GM18870 (cell line): Measurements from ENCODE around the gene SOX13.
"Not testable (repeated sequence)": the region's sequence is repeated elsewhere in the genome, so short reads cannot be mapped to it uniquely, and the experiment has no call there.

Experiments
- ATAC-seq: cut with Tn5 transposase; IDR thresholded peaks from one replicate; pipeline ENCODE4 v1.9.1; 2021; ENCODE audit warnings: moderate library complexity; ENCODE audit not compliant: unreplicated experiment

The SOX13 gene

GRCh38 chr1:204072931-204073836 is at the start of gene SOX13:
TSS of gene SOX13 (plus strand) at chr1:204073115. CDS start at chr1:204112916, 39,801 bp downstream.
- ATAC-seq, result no peak

DNA sequence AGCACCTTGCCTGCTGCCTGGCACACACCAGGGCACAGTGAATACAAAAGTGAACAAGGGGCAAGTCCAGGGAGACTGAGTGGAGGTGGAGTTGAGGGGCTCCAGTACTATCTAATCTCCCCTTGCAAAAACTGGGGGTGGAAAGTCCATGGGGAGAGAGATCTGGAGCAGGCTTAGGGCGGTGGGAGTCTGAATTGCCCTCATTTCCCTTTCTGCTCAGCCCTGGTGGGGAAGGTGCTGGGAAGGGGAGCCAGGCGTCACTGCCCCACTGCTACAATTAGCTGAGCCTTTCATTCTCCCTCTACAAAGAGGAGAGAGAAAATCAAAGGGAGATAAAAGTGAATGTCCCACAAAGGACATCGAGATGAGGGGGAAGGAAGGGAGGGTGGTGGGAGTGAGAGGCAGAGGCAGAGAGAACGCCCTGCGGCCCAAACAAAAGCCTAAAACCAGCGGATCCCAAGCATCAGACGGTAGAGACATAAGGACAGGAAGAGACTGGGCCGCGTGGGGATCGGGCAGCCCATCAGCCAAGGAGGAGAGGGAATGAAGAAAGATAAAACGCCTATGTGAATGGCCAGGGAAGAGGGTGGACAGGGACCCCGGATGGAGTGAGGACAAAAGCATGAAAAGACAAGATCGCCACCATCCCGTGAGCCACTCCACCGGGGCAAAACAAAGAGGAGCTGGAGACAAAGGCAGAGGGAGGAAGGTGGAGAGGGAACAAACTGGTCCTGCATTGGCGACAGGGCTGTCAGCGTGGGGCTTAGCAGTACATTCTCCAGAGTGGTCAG is 46.8 kb upstream of the SOX13 start:
- ATAC-seq, result no peak

DNA sequence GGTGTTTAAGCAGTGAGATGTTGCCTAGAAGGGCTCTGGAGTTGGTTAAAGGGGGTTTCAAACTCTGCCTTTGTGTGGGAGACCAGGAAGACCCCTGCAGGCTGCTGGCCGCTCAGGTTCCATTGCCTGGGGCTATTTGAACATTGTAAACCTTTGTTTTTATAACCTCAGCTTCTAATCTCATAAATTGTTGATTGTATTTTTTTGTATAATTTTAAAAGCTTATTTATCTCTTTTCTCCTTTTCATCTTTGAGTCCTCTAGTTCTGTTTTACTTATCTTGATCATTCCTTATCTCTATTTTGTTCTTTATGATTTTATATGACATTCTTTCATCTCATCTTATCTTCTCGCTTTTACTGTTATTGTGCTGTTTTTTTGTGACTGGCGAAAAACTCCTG is 45.5 kb upstream of the SOX13 start:
- no peak for ATAC-seq

GRCh38 chr1:204029016-204029415 is 43.9 kb upstream of the SOX13 start:
- no peak for ATAC-seq

DNA sequence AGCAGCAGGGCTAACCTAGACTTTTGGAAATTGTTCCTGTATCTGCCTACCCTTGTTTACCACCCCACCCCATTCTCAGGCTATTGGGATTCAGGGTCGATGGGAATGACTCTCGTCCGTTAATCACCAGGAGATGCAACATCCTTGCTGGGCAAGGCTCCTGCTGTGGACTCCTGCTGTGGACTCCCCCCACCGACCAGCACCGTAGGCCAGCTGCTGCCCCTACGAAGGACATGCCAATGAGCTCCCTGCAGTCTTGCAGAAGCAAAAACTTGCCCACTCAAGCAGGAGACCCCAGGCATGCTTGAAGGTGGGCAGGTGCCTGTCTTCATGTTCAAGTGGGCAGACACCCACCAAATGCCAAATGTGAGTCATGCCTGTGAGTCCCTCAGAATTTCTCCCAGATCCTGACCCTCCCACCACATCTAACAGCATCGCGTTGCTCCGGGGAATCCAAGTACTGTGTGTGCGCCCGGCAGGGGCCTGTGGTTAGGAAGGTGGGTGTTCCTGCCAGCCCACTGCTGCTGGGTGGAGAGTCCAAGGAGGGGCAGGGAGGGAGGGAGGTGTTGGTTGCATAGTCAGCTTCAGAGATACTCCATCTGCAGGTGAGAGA is 41.7 kb upstream of the SOX13 start:
- no peak for ATAC-seq

GRCh38 chr1:204032642-204033235 is 40.2 kb upstream of the SOX13 start:
- no peak for ATAC-seq

- no peak for ATAC-seq
Observed at GRCh38 chr1:204033306-204033705, 39.6 kb upstream of the SOX13 start.

- ATAC-seq, result no peak
Observed at GRCh38 chr1:204036882-204037655, 35.8 kb upstream of the SOX13 start.

GRCh38 chr1:204041232-204041767 is 31.6 kb upstream of the SOX13 start:
- no peak for ATAC-seq

GRCh38 chr1:204041803-204042505 is 31.0 kb upstream of the SOX13 start:
- no peak for ATAC-seq

DNA sequence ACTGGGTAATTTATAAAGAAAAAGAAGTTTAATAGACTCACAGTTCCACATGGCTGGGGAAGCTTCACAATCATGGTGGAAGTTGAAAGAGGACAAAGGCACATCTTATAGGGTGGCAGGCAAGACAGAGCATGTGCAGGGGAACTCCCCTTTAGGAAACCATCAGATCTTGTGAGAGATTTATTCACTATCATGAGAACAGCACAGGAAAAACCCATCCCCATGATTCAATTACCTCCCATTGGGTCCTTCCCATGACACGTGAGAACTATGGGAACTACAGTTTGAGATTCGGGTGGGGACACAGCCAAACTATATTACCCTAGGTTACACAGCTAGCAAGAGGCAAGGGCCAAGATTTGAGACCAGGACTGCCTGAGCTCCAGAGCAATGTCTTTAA is 30.4 kb upstream of the SOX13 start:
- no peak for ATAC-seq

GRCh38 chr1:204043680-204044079 is 29.2 kb upstream of the SOX13 start:
- ATAC-seq, result no peak

DNA sequence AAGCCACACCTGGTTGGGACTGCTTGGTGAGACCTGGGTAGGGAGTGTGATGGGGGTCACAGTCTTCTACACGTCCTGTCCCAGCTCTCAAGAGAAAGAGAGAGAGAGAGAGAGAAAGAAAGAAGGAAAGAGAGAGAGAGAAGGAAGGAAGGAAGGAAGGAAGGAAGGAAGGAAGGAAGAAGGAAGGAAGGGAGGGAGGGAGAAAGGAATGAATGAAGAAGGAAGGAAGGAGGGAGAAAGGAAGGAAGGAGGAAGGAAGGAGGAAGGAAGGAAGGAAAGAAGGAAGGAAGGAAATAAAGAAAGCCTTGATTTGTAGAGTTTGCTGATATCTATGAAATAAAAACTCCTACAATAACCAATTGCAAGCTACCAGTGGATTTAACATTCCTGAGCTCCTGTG is 28.5 kb upstream of the SOX13 start:
- no peak for ATAC-seq

DNA sequence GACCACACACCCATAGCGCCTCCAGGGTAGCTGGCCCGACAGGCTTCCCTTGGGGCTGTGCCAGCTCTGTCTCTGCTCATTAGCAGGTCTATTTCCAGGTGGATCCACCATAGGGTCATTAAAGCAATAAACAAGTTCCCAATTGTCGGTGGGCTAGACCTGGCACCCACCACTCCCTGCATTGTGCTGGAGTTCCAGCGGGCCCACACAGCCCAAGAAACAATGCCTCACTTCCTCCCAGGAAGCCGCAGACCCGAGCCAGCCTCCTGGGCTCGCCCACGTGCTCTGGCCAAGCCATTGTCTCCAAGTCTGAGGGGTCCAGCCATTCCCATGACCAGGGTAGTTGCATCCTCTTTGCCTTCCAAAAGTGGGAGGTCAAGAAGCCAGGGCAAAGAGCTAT is 27.5 kb upstream of the SOX13 start:
- ATAC-seq, result no peak

DNA sequence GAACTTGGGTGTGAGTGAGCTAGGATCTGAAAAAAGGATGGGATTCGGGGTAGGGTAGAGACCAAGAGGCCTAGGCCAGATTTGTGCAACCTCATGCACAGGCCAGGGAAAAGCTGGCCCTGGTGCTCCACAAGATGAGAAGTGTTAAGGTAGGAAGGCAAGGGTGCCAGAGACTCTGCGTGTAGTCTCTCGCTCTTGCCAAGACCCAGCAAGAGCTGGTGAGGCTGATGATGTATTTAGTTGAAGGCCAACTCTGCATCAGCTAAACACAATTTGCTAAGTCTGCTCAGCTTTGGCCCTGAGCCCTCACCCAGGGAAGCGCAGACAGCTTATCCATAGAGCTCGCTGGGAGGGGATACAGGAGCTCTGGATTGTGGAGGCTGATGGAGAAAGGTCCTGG is 26.6 kb upstream of the SOX13 start:
- no peak for ATAC-seq

DNA sequence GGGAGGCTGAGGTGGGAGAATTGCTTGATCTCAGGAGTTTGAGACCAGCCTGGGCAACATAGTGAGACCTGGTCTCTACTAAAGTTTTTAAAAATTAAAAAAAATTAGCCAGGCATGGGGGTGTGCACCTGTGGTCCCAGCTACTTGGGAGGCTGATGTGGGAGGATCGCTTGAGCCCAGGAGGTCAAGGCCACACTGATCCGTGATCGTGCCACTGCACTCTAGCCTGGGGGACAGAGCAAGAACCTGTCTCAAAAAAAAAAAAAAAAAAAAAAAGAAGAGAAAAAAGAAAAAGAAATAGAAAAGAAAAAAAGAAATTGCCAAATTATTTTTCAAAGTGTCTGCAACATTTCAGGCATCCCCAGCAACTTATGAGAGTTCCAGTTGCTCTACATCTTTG is 24.1 kb upstream of the SOX13 start:
- ATAC-seq, result not testable (repeated sequence)

GRCh38 chr1:204051258-204051657 is 21.7 kb upstream of the SOX13 start:
- ATAC-seq, result no peak

- no peak for ATAC-seq
Observed at GRCh38 chr1:204051718-204052117, 21.2 kb upstream of the SOX13 start.

DNA sequence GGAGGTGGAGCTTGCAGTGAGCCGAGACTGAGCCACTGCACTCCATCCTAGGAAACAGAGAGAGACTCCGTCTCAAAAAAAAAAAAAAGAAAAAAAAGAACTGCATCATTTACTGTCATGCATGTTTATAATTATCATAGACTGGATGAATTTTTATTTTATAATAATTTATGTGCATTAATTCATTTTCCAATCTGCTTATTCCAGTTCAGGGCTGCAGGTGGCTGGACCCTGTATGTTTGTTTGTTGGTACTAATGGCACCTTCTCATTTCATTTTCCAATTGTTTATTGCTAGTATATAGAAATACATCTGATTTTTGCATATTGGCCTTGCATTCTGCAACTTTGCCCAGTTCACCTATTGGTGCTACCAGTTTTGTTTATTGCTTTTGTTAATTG is 19.0 kb upstream of the SOX13 start:
- no peak for ATAC-seq

DNA sequence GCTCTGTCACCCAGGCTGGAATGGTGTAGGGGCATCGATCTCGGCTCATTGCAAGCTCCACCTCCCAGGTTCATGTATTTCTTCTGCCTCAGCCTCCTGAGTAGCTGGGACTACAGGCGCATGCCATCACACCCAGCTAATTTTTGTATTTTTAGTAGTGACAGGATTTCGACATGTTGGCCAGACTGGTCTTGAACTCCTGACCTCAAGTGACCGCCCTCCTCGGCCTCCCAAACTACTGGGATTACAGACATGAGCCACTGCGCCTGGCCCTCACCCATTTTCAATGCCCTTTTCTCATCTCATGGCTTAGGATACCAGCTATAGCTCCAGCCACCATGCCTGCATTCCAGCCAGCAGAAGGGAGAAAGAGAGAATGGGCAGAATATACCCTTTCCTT is 12.9 kb upstream of the SOX13 start:
- no peak for ATAC-seq
